HG03175 (cell line): Measurements from ENCODE around the gene RRP1.
"Not testable (repeated sequence)": the region's sequence is repeated elsewhere in the genome, so short reads cannot be mapped to it uniquely, and the experiment has no call there.

Source experiments
- ATAC-seq: cut with Tn5 transposase; IDR thresholded peaks from one replicate; pipeline ENCODE4 v1.9.1; 2021; ENCODE audit warnings: mild to moderate bottlenecking, moderate library complexity; ENCODE audit not compliant: unreplicated experiment

Gene RRP1

GRCh38 chr21:43835050-43835449 is 45.7 kb downstream of the RRP1 start:
- no peak for ATAC-seq

GRCh38 chr21:43835861-43836260 is 46.5 kb downstream of the RRP1 start:
- no peak for ATAC-seq

- no peak for ATAC-seq
These were observed 47.2 kb downstream of the RRP1 start for GRCh38 chr21:43836616-43837015.

- no peak for ATAC-seq
These were observed 50.9 kb downstream of the RRP1 start for GRCh38 chr21:43840259-43840658.

GRCh38 chr21:43842742-43843141 is 53.4 kb downstream of the RRP1 start:
- ATAC-seq: no peak

GRCh38 chr21:43844906-43845305 is 55.5 kb downstream of the RRP1 start:
- not testable (repeated sequence) for ATAC-seq

GRCh38 chr21:43845386-43845785 is 56.0 kb downstream of the RRP1 start:
- ATAC-seq: no peak

GRCh38 chr21:43846430-43846829 is 57.1 kb downstream of the RRP1 start:
- ATAC-seq: no peak

GRCh38 chr21:43847301-43847700 is 57.9 kb downstream of the RRP1 start:
- no peak for ATAC-seq

GRCh38 chr21:43848771-43849170 is 59.4 kb downstream of the RRP1 start:
- ATAC-seq: no peak

- ATAC-seq: no peak
These were observed 60.3 kb downstream of the RRP1 start for GRCh38 chr21:43849532-43850299.

GRCh38 chr21:43850728-43851295 is 61.4 kb downstream of the RRP1 start:
- ATAC-seq: no peak

GRCh38 chr21:43851593-43851992 is 62.2 kb downstream of the RRP1 start:
- no peak for ATAC-seq

- ATAC-seq: no peak
These were observed 64.7 kb downstream of the RRP1 start for GRCh38 chr21:43853851-43854772.
